GM23248 (cell line): ENCODE results near the gene TEAD2. TPM values are rescaled to one million over a fixed set of nuclear protein-coding genes. Genes with fewer than 3 reads are reported as not detected.

Experiments
- DNase-seq: peaks from one replicate; pipeline ENCODE4 v3.0.0-alpha.2; 2015
- H2AFZ ChIP-seq: fragments of 200-600 bp; sonication (generic); 2 replicates; pipeline ENCODE4 v1.6.1; 2016; ENCODE audit warnings: antibody characterized with exemption
- H3F3A ChIP-seq: fragments of 200-600 bp; sonication (generic); 2 replicates; pipeline ENCODE4 v1.6.1; 2016; ENCODE audit warnings: mild to moderate bottlenecking, antibody characterized with exemption, mixed run types; ENCODE audit not compliant: insufficient read depth
- H3K27ac ChIP-seq: fragments of 200-600 bp; sonication (generic); 2 replicates; pipeline ENCODE4 v1.5.1; 2016; ENCODE audit warnings: mild to moderate bottlenecking
- H3K27me3 ChIP-seq: fragments of 200-600 bp; sonication (generic); replicated peaks from 2 replicates; pipeline ENCODE4 v1.6.1; 2016; ENCODE audit warnings: mild to moderate bottlenecking; ENCODE audit not compliant: insufficient read depth
- H3K36me3 ChIP-seq: fragments of 200-600 bp; sonication (generic); 2 replicates; pipeline ENCODE4 v1.6.1; 2016; ENCODE audit warnings: low read depth, mild to moderate bottlenecking
- H3K4me1 ChIP-seq: fragments of 200-600 bp; sonication (generic); 2 replicates; pipeline ENCODE4 v1.6.1; 2016; ENCODE audit warnings: mild to moderate bottlenecking; ENCODE audit not compliant: insufficient read depth
- H3K4me2 ChIP-seq: fragments of 200-600 bp; sonication (generic); one replicate; pipeline ENCODE4 v1.6.1; 2016; ENCODE audit warnings: mild to moderate bottlenecking; ENCODE audit not compliant: unreplicated experiment
- H3K4me3 ChIP-seq: fragments of 200-600 bp; sonication (generic); 2 replicates; pipeline ENCODE4 v1.5.1; 2016; ENCODE audit warnings: mild to moderate bottlenecking
- H3K79me2 ChIP-seq: fragments of 200-600 bp; sonication (generic); 2 replicates; pipeline ENCODE4 v1.6.1; 2016; ENCODE audit warnings: mild to moderate bottlenecking; ENCODE audit not compliant: insufficient read depth
- H3K9ac ChIP-seq: fragments of 200-600 bp; sonication (generic); 2 replicates; pipeline ENCODE4 v1.6.1; 2016; ENCODE audit warnings: mild to moderate bottlenecking
- H3K9me2 ChIP-seq: fragments of 200-600 bp; sonication (generic); 2 replicates; pipeline ENCODE4 v1.6.1; 2016; ENCODE audit warnings: mixed run types, mild to moderate bottlenecking, moderate library complexity; ENCODE audit not compliant: insufficient read depth
- H3K9me3 ChIP-seq: fragments of 200-600 bp; sonication (generic); one replicate; pipeline ENCODE4 v1.6.1; 2017; ENCODE audit warnings: low read depth
- H4K20me1 ChIP-seq: fragments of 200-600 bp; sonication (generic); 2 replicates; pipeline ENCODE4 v1.6.0; 2016; ENCODE audit not compliant: insufficient read depth
- EZH2 ChIP-seq: fragments of 200-600 bp; sonication (generic); IDR thresholded peaks from 2 replicates; pipeline ENCODE4 v1.6.1; 2018; ENCODE audit warnings: antibody characterized with exemption, mild to moderate bottlenecking; ENCODE audit not compliant: insufficient read depth, poor library complexity, severe bottlenecking
- EZH2phosphoT487 ChIP-seq: fragments of 200-600 bp; sonication (generic); IDR thresholded peaks from 2 replicates; pipeline ENCODE4 v1.6.1; 2018; ENCODE audit warnings: antibody characterized with exemption, moderate library complexity, mild to moderate bottlenecking, low read depth; ENCODE audit not compliant: insufficient read depth
- WGBS, 2 experiments: methylation state at CpG; one replicate each; pipeline ENCODE4 v1.1.6; 2015 to 2017; ENCODE audit warnings: low lambda C conversion rate in 2 of 2, low coverage in 1 of 2; ENCODE audit errors: missing lambda C conversion rate in 2 of 2; 5-methylcytosine and 5-hydroxymethylcytosine counted together
- in situ Hi-C: fragments of 300-500 bp; cut with MboI; formaldehyde crosslinking; loops from 2 replicates; pipeline ENCODE4 v1.15.0; 2020
- polyA plus RNA-seq: library from polyadenylated mRNA; unstranded; fragments of >200 nt; fragmentation: Nextera tagmentation; extraction: Ambion mirVana; gene quantifications from 2 replicates; pipeline ENCODE4 v1.2.1, GENCODE V29; 2016
- total RNA-seq: library from RNA; depleted of rRNA; stranded (reverse); fragments of >200 nt; shearing (Covaris generic); gene quantifications from 2 replicates; pipeline ENCODE4 v1.2.3, GENCODE V29; 2014

The TEAD2 gene
- total and polyA plus RNA-seq, 2 experiments from 2014 or later: 7.8 to 18.7 TPM

GRCh38 chr19:49407482-49408015 lies 45.3 kb upstream of the TEAD2 start:
- Histone ChIP-seq H3K27me3 (no peaks in the 10 kb centered on the region; the same call in 1 of the 2 replicates), H3F3A (no peaks in the 10 kb centered on the region), H3K36me3 (no peaks in the 10 kb centered on the region), H3K9me2 (no peaks in the 10 kb centered on the region), H2AFZ (no peak overlapping the region), H3K9ac (no peak overlapping the region), H3K9me3 (no peaks in the 10 kb centered on the region), H3K4me1 (no peaks in the 10 kb centered on the region), H4K20me1 (no peaks in the 10 kb centered on the region), H3K79me2 (no peaks in the 10 kb centered on the region), H3K4me2 (no peak overlapping the region), H3K4me3 (no peak overlapping the region), H3K27ac (no peak overlapping the region)
- in situ Hi-C loops: no loop called here
- no peak for TF ChIP-seq EZH2phosphoT487
- no peak for TF ChIP-seq EZH2
- DNase-seq: no peak
- WGBS, 2 experiments: 84 to 87% methylated on average over 15 to 16 of the region's 16 CpGs

- Histone ChIP-seq H3K4me3 (no peak overlapping the region), H3K4me1 (no peaks in the 10 kb centered on the region), H3F3A (no peaks in the 10 kb centered on the region), H3K27ac (no peak overlapping the region), H3K9me2 (no peaks in the 10 kb centered on the region), H3K36me3 (no peaks in the 10 kb centered on the region), H3K27me3 (no peaks in the 10 kb centered on the region; the same call in 1 of the 2 replicates), H3K9me3 (no peaks in the 10 kb centered on the region), H3K9ac (no peak overlapping the region), H3K79me2 (no peaks in the 10 kb centered on the region), H2AFZ (no peak overlapping the region), H4K20me1 (no peaks in the 10 kb centered on the region), H3K4me2 (no peak overlapping the region)
- TF ChIP-seq EZH2 (no peak), EZH2phosphoT487 (no peak)
- 56 to 58% methylated on average over 7 of the region's 7 CpGs for WGBS, 2 experiments
- DNase-seq: no peak
- in situ Hi-C loops: no loop called here
Measured at GRCh38 chr19:49407079-49407478, 44.9 kb upstream of the TEAD2 start.

- no peak for DNase-seq
- no peak overlapping the region for H3K9ac ChIP-seq
Measured at GRCh38 chr19:49403404-49404187, 41.4 kb upstream of the TEAD2 start.

DNA sequence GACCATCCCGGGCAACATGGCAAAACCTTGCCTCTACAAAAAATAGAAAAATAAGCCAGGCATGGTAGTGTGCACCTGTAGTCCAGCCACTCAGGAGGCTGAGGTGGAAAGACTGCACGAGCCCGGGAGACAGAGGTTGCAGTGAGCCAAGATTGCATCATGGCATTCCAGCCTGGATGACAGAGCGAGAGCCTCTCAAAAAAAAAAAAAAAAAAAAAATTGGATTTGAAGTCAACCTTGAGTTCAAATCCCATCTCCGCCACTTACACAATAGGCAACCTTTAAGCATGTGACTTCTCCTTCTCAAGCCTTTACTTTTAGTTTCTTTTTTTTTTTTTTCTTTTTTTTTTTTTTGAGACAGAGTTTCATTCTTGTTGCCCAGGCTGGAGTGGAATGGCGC lies 37.8 kb upstream of the TEAD2 start:
- Histone ChIP-seq H3K4me2 (no peak overlapping the region), H3F3A (no peaks in the 10 kb centered on the region), H3K9ac (no peak overlapping the region), H3K27ac (no peak overlapping the region), H3K4me3 (no peak overlapping the region), H2AFZ (no peak overlapping the region), H3K79me2 (no peaks in the 10 kb centered on the region), H3K9me2 (no peaks in the 10 kb centered on the region), H4K20me1 (no peaks in the 10 kb centered on the region), H3K9me3 (no peaks in the 10 kb centered on the region), H3K27me3 (no peaks in the 10 kb centered on the region; the same call in 1 of the 2 replicates), H3K4me1 (no peaks in the 10 kb centered on the region), H3K36me3 (no peaks in the 10 kb centered on the region)
- 41 to 43% methylated on average over 6 of the region's 6 CpGs for WGBS, 2 experiments
- TF ChIP-seq EZH2 (no peak), EZH2phosphoT487 (no peak)
- in situ Hi-C loops: no loop called here
- peak; percentile 48 for DNase-seq

More at GRCh38 chr19:49403404-49404187, 41.4 kb upstream of the TEAD2 start:
- no peak overlapping the region for H3K4me2 ChIP-seq
- no peaks in the 10 kb centered on the region for H4K20me1 ChIP-seq
- 47 to 57% methylated on average over 7 of the region's 7 CpGs for WGBS, 2 experiments
- no peaks in the 10 kb centered on the region for H3K36me3 ChIP-seq
- no peaks in the 10 kb centered on the region for H3F3A ChIP-seq
- H3K27me3 ChIP-seq: no peaks in the 10 kb centered on the region; the same call in 1 of the 2 replicates
- no peaks in the 10 kb centered on the region for H3K9me3 ChIP-seq
- no peaks in the 10 kb centered on the region for H3K79me2 ChIP-seq
- TF ChIP-seq EZH2 (no peak), EZH2phosphoT487 (no peak)
- no peak overlapping the region for H3K27ac ChIP-seq
- in situ Hi-C loops: no loop called here
- H3K4me1 ChIP-seq: no peaks in the 10 kb centered on the region
- H3K4me3 ChIP-seq: no peak overlapping the region
- no peak overlapping the region for H2AFZ ChIP-seq
- no peaks in the 10 kb centered on the region for H3K9me2 ChIP-seq
